HEK293T (cell line): ENCODE results near the gene ZNF470.

Experiments used
- SP1 ChIP-seq: fragments of 450-650 bp; IDR thresholded peaks from 2 replicates; pipeline ENCODE4 v1.6.1; 2017
- SUZ12 ChIP-seq: fragments of 450-650 bp; IDR thresholded peaks from 2 replicates; pipeline ENCODE4 v1.6.1; 2016; ENCODE audit warnings: mild to moderate bottlenecking

DNA sequence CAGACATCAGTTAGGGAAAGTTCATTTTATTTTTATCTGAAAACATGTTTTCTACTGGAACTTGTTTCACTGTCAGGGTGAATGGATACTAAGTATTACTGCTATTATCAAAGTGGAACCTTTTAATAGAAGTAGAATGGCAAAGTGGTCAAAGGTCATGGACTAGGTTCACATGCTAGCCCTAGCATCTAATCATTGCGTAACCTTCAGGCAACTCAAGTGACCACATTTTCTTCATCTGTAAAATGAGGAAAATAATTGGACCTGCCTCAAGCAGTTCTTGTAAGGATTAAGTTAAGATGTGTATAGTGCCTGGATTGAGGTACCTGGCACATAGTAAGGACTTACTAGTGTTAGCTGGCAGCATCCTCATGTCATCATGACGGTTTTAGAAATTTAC, 23.5 kb upstream of the ZNF470 start:
- TF ChIP-seq SP1: no peak
- no peak for TF ChIP-seq SUZ12
